ENCODE measurements around the gene CHTF18. TPM values are rescaled to one million over a fixed set of nuclear protein-coding genes. Genes with fewer than 3 reads are reported as not detected.
"Not testable (repeated sequence)": the region's sequence is repeated elsewhere in the genome, so short reads cannot be mapped to it uniquely, and the experiment has no call there.

The CHTF18 gene
- total RNA-seq, 4 donors from 2014 or later = 5.0 to 17.8 (median 7.3) TPM

GRCh38 chr16:741986-742629, 46.3 kb upstream of the CHTF18 start:
- WGBS, 2 donors = 84 to 87% methylated on average over 6 to 13 of the region's 15 CpGs
- Histone ChIP-seq H3K4me1 (peaks cover 11 to 33% (median 15%) of the 10 kb centered on the region in 3 donors), H3K9me3 (no peaks in the 10 kb centered on the region), H3K4me3 (no peak overlapping the region), H3K27me3 (peaks cover 0 to 12% (median 0%) of the 10 kb centered on the region in 4 donors), H3K27ac (no peak overlapping the region), H3K36me3 (peaks cover 0 to 23% (median 8%) of the 10 kb centered on the region in 3 donors)
- TF ChIP-seq POLR2A (IDR thresholded peaks at IDR 0.05) = no peak
- no peak for TF ChIP-seq CTCF (IDR thresholded peaks at IDR 0.05)
- intact Hi-C loops (cut with DNase I) = no loop called here
- no peak for DNase-seq

GRCh38 chr16:742894-743293, 45.5 kb upstream of the CHTF18 start:
- H3K9me3 ChIP-seq; DNase-seq; intact Hi-C loops (cut with DNase I); H3K4me3 ChIP-seq; H3K27ac ChIP-seq: not testable (repeated sequence)
- Histone ChIP-seq H3K4me1 (peaks cover 11 to 28% (median 13%) of the 10 kb centered on the region in 3 donors), H3K36me3 (peaks cover 0 to 15% (median under 1%) of the 10 kb centered on the region in 3 donors), H3K27me3 (peaks cover 0 to 12% (median 0%) of the 10 kb centered on the region in 4 donors)
- 80 to 82% methylated on average over 14 of the region's 14 CpGs for WGBS, 2 donors

GRCh38 chr16:743794-744500, 44.5 kb upstream of the CHTF18 start:
- H3K27ac ChIP-seq = no peak overlapping the region
- peaks cover 0 to 4% (median 0%) of the 10 kb centered on the region in 3 donors for H3K36me3 ChIP-seq
- peaks cover 0 to 12% (median 0%) of the 10 kb centered on the region in 4 donors for H3K27me3 ChIP-seq
- peaks cover 11 to 24% (median 13%) of the 10 kb centered on the region in 3 donors for H3K4me1 ChIP-seq
- TF ChIP-seq POLR2A (IDR thresholded peaks at IDR 0.05) (no peak), CTCF (IDR thresholded peaks at IDR 0.05) (no peak)
- intact Hi-C loops (cut with DNase I) = no loop called here
- DNase-seq = no peak
- WGBS, 2 donors = 76 to 81% methylated on average over 8 to 9 of the region's 21 CpGs
- no peaks in the 10 kb centered on the region for H3K9me3 ChIP-seq
- H3K4me3 ChIP-seq = no peak overlapping the region

- 7 to 16% methylated on average over 7 to 10 of the region's 14 CpGs for WGBS, 2 donors
- DNase-seq = no peak
These were observed 42.7 kb upstream of the CHTF18 start for GRCh38 chr16:745739-746138.

GRCh38 chr16:746637-747036, 41.8 kb upstream of the CHTF18 start:
- no peaks in the 10 kb centered on the region for H3K9me3 ChIP-seq
- intact Hi-C loops (cut with DNase I) = no loop called here
- TF ChIP-seq POLR2A (IDR thresholded peaks at IDR 0.05) = no peak
- no peak overlapping the region for H3K27ac ChIP-seq
- H3K36me3 ChIP-seq = no peaks in the 10 kb centered on the region
- peaks cover 0 to 26% (median 0%) of the 10 kb centered on the region in 4 donors for H3K27me3 ChIP-seq
- WGBS, 2 donors = 47 to 80% methylated on average over 3 to 7 of the region's 13 CpGs
- DNase-seq = no peak
- H3K4me3 ChIP-seq = no peak overlapping the region
- H3K4me1 ChIP-seq = peaks cover 0 to 7% (median 0%) of the 10 kb centered on the region in 3 donors

More at GRCh38 chr16:745739-746138, 42.7 kb upstream of the CHTF18 start:
- Histone ChIP-seq H3K36me3 (no peaks in the 10 kb centered on the region), H3K4me1 (peaks cover 0 to 10% (median 4%) of the 10 kb centered on the region in 3 donors), H3K27me3 (peaks cover 0 to 17% (median 0%) of the 10 kb centered on the region in 4 donors), H3K9me3 (no peaks in the 10 kb centered on the region), H3K27ac (no peak overlapping the region), H3K4me3 (no peak overlapping the region)
- TF ChIP-seq POLR2A (IDR thresholded peaks at IDR 0.05) = no peak
- peak in 2 of 6 experiments; percentile 6 to 29 for TF ChIP-seq CTCF (IDR thresholded peaks at IDR 0.05)
- intact Hi-C loops (cut with DNase I) = no loop called here

All from esophagus squamous epithelium (tissue), 5 donors.